H1 (cell line): ENCODE measurements around the gene GGA2.

ENCODE experiments used
- CTCF ChIP-seq, 3 experiments: IDR thresholded peaks; 1 replicate in 2 of 3; 2 replicates in 1 of 3; pipeline versions ENCODE4 v1.5.1 to v1.6.1; 2011; ENCODE audit warnings: low read length in 3 of 3, mild to moderate bottlenecking in 3 of 3, inconsistent platforms in 2 of 3, low read depth in 1 of 3, moderate library complexity in 1 of 3; ENCODE audit not compliant: insufficient read depth in 1 of 3; ENCODE audit errors: control extremely low read depth in 1 of 3
- EGR1 ChIP-seq: IDR thresholded peaks from 2 replicates; pipeline ENCODE4 v1.6.1; 2011; ENCODE audit warnings: low read depth, low read length, borderline replicate concordance
- KDM1A ChIP-seq: fragments of 200-600, 300-600 bp; sonication (generic); IDR thresholded peaks from 2 replicates; pipeline ENCODE4 v1.7.1; 2016; ENCODE audit warnings: mild to moderate bottlenecking, low read length, borderline replicate concordance

GRCh38 chr16:23453338-23454052, 56.8 kb downstream of the GGA2 start:
- TF ChIP-seq CTCF (IDR thresholded peaks at IDR 0.05; ENCODE audit: control extremely low read depth in 1 of 3, insufficient read depth in 1 of 3, low read depth in 1 of 3, low read length in 3 of 3), result no peak
- TF ChIP-seq KDM1A, result no peak
- no peak for TF ChIP-seq EGR1
